ENCODE data around the gene MANF.
A peak's percentile ranks its signal among the peaks of the same experiment; 100 is the strongest.

The MANF gene

DNA sequence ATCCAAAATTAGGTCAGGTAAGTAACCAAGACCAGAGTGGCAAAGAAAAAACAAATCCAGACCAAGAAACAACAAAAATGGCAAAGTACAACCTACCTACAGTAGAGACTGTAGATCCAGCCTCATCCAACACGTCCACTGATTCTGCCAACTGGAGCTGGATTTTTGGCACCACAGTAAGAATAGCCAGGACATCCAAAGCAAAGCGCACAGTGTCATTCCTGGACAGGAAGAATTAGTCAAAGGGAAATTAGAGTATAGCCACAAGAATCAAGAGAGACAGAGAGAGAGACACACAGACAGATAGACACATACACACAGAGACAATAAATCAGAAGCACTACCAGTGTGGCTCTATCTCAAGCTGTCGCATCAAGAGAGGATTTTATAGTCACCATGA is 37.1 kb downstream of the MANF start:
- DNase-seq (ENCODE audit: extremely low spot score) = no peak

DNA sequence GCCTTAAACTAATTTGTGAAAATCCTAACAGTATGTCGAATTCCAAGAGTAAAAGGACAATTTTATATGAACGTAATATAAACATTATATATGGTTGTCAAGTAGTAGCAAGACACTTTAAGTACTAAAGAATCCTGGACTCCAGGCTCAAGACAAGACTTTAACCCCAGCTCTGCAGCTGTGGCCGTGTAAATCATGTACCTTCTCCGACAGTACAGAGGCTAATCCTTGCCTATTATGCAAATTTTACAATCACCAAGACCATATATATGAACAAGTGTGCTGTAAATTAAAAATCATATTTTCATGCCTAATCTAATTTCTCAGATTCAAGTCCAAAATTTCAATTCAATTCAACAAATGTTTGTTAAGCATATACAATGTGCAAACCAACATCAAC is 41.8 kb downstream of the MANF start:
- CTCF ChIA-PET = no interaction called here
- TF ChIP-seq FOXK2 (IDR thresholded peaks at IDR 0.05) = no peak
- TF ChIP-seq TARDBP (IDR thresholded peaks at IDR 0.05) = no peak
- TF ChIP-seq L3MBTL2 (conservative IDR thresholded peaks at IDR 0.05) = no peak
- no peak for TF ChIP-seq SUZ12 (IDR thresholded peaks at IDR 0.05)
- no peak for TF ChIP-seq CTBP1 (IDR thresholded peaks at IDR 0.05; ENCODE audit: borderline replicate concordance)
- TF ChIP-seq ZNF384 (IDR thresholded peaks at IDR 0.05) = no peak
- TF ChIP-seq SP1 (IDR thresholded peaks at IDR 0.05) = no peak
- no peak for TF ChIP-seq ARNT (IDR thresholded peaks at IDR 0.05)

More for the DNA sequence above, 37.1 kb downstream of the MANF start:
- TF ChIP-seq CTBP1 (IDR thresholded peaks at IDR 0.05; ENCODE audit: borderline replicate concordance) (no peak), ARNT (IDR thresholded peaks at IDR 0.05) (no peak), L3MBTL2 (conservative IDR thresholded peaks at IDR 0.05) (no peak), SUZ12 (IDR thresholded peaks at IDR 0.05) (no peak), BHLHE40 (IDR thresholded peaks at IDR 0.05; ENCODE audit: borderline replicate concordance) (no peak), HDGF (IDR thresholded peaks at IDR 0.05; ENCODE audit: borderline replicate concordance) (no peak), FOXK2 (IDR thresholded peaks at IDR 0.05) (no peak), TARDBP (IDR thresholded peaks at IDR 0.05) (no peak)
- ChIA-PET POLR2A (no interaction called here), CTCF (no interaction called here)

DNA sequence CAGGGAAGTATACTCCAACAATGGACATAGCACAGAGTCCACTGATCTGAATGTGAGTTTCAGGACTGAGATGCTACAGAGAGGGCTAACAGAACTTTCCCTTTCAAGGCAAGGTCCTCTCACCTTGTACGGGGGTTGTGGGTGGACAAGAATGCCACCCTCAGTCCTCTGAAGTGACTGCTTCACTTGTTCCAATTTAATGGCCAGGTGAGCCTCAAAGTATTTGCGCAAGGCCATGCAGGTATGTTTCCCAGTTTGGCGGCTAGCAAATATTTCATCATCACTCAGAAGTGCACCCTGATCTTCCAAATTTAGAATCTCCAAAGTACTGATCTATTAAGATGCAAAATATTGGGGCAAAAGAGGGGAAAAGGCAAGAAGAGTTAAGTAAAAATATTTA is 44.0 kb downstream of the MANF start:
- CTCF ChIA-PET = interaction anchor here (0.6 kb wide), 1 partner anchor 795 kb away, joined by 4 read pairs; no protein-coding TSS in a partner anchor
- no peak for DNase-seq (ENCODE audit: extremely low spot score)
- POLR2A ChIA-PET = no interaction called here

More for the DNA sequence above, 41.8 kb downstream of the MANF start:
- POLR2A ChIA-PET = interaction anchor here (0.9 kb wide), 1 partner anchor 42 kb away, joined by 3 read pairs; the partner anchor contains the start of gene MANF
- no peak for DNase-seq (ENCODE audit: extremely low spot score)

DNA sequence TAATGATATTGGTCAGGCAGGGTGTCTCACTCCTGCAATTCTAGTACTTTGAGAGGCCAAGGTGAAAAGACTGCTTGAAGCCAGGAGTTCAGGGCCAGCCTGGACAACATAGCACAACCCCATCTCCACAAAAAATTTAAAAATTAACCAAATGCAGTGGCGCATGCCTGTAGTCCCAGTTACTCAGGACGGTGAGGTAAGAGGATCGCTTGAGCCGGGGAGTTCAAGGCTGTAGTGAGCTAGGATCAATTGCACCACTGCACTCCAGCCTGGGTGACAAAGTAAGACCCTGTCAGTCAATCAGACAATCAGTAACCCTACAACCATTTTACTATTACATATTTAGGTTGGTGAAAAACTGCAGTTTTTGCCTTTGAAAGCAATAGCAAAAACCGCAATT is 49.0 kb downstream of the MANF start:
- POLR2A ChIA-PET = no interaction called here
- CTCF ChIA-PET = interaction anchor here (0.7 to 1.8 kb wide), 7 partner anchors 9 to 818 kb away, joined by 3 to 7 read pairs (median 4); partner anchors contain the start of gene MAPKAPK3
- TF ChIP-seq FOXA1 (IDR thresholded peaks at IDR 0.05) (no peak), ZNF384 (IDR thresholded peaks at IDR 0.05) (no peak), LEF1 (IDR thresholded peaks at IDR 0.05; ENCODE audit: borderline replicate concordance) (no peak), BHLHE40 (IDR thresholded peaks at IDR 0.05; ENCODE audit: borderline replicate concordance) (no peak), TARDBP (IDR thresholded peaks at IDR 0.05) (no peak), SUZ12 (IDR thresholded peaks at IDR 0.05) (no peak)
- DNase-seq (ENCODE audit: extremely low spot score) = no peak

More for the DNA sequence above, 44.0 kb downstream of the MANF start:
- TF ChIP-seq ELF4 (IDR thresholded peaks at IDR 0.05) = no peak
- TF ChIP-seq NFRKB (IDR thresholded peaks at IDR 0.05) = no peak
- TF ChIP-seq CTBP1 (IDR thresholded peaks at IDR 0.05; ENCODE audit: borderline replicate concordance) = no peak
- no peak for TF ChIP-seq L3MBTL2 (conservative IDR thresholded peaks at IDR 0.05)
- TF ChIP-seq FOXK2 (IDR thresholded peaks at IDR 0.05) = no peak
- TF ChIP-seq TARDBP (IDR thresholded peaks at IDR 0.05) = no peak
- no peak for TF ChIP-seq SUZ12 (IDR thresholded peaks at IDR 0.05)
- TF ChIP-seq HDGF (IDR thresholded peaks at IDR 0.05; ENCODE audit: borderline replicate concordance) = no peak
- no peak for TF ChIP-seq ZNF384 (IDR thresholded peaks at IDR 0.05)
- TF ChIP-seq ARNT (IDR thresholded peaks at IDR 0.05) = no peak
- TF ChIP-seq, protein P1, sequence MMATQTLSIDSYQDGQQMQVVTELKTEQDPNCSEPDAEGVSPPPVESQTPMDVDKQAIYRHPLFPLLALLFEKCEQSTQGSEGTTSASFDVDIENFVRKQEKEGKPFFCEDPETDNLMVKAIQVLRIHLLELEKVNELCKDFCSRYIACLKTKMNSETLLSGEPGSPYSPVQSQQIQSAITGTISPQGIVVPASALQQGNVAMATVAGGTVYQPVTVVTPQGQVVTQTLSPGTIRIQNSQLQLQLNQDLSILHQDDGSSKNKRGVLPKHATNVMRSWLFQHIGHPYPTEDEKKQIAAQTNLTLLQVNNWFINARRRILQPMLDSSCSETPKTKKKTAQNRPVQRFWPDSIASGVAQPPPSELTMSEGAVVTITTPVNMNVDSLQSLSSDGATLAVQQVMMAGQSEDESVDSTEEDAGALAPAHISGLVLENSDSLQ (IDR thresholded peaks at IDR 0.05) = no peak
- no peak for TF ChIP-seq FOXM1 (IDR thresholded peaks at IDR 0.05; ENCODE audit: borderline replicate concordance)
- TF ChIP-seq BHLHE40 (IDR thresholded peaks at IDR 0.05; ENCODE audit: borderline replicate concordance) = no peak
- TF ChIP-seq LEF1 (IDR thresholded peaks at IDR 0.05; ENCODE audit: borderline replicate concordance) = no peak
- TF ChIP-seq FOXA1 (IDR thresholded peaks at IDR 0.05) = no peak
- no peak for TF ChIP-seq SP1 (IDR thresholded peaks at IDR 0.05)

DNA sequence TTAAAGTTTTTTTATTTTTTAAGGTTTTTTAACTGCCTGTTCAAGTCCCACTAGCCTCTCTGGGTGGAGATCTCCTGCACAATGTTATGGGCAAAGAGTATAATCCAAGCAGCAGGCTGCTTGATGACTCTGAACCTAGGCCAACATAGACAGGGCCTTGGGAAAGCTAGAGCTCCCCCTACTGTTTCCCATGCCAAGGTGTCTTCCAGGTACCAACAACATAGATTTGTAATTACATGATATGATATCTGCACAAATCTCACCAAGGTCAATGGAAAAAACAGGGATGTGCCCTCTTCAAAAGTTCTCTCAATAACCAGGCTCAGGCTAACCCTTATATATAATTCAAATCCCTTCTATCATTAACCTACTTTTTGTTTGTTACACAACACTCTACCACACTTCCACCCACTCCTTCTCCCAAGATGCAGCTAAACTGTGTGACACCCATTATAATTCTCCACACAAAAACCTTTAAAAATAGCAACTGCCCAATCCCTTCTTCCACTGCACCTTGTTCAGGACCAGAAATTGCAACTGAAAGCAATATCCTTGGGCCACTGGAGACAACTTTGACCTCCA is 49.7 kb downstream of the MANF start:
- ChIA-PET POLR2A (no interaction called here), CTCF (interaction anchor here (0.5 to 1.8 kb wide), 9 partner anchors 8 to 819 kb away, joined by 3 to 7 read pairs (median 4); partner anchors contain the start of gene MAPKAPK3)
- no peak for TF ChIP-seq L3MBTL2 (conservative IDR thresholded peaks at IDR 0.05)
- peak; percentile 64 for DNase-seq (ENCODE audit: extremely low spot score)

DNA sequence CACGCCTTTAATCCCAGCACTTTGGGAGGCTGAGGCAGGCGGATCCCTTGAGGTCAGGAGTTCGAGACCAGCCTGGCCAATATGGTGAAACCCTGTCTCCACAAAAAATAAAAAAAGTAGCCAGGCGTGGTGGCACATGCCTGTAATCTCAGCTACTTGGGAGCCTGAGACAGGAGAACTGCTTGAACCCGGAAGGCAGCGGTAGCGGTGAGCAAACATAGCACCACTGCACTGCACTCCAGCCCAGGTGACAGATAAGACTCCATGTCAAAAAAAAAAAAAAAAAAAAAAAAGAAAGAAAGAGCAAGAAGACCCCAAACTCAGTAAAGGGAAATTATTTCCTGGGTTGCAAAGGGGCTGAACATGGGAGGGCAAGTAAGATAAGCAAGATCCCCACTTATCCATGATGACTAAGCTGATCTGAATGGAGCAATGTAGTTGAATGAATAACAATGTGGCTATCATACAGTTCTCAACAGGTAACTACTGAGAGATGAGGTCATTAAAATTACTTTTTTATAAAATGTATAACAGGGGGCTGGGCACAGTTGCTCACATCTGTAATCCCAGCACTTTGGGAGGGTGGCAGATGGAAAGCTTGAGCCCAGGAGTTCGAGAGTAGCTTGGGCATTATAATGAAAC is 52.0 kb downstream of the MANF start:
- no peak for TF ChIP-seq ARNT (IDR thresholded peaks at IDR 0.05)
- no peak for DNase-seq (ENCODE audit: extremely low spot score)
- ChIA-PET CTCF (interaction anchor here (0.6 kb wide), 2 partner anchors 9 to 336 kb away, joined by 3 read pairs; no protein-coding TSS in a partner anchor), POLR2A (no interaction called here)

Measured in HEK293T (cell line).